HCT116 (cell line): ENCODE measurements around the gene NOLC1. TPM values are rescaled to one million over a fixed set of nuclear protein-coding genes. Genes with fewer than 3 reads are reported as not detected.

ENCODE experiments used
- ATAC-seq: fragments of 200-7000 bp; cut with Tn5 transposase; 2 replicates; pipeline ENCODE4 v1.9.1; 2020; ENCODE audit warnings: mild to moderate bottlenecking, moderate library complexity
- BruUV-seq: library from RNA; stranded (reverse); fragments of 400-500 nt; replicated peaks from 2 replicates; lab custom pipeline; 2021; lab: Mats Ljungman, UMichigan
- CTCF ChIA-PET: fragments of 300-600 bp; sonication (Branson Sonifier 250); formaldehyde crosslinking; loops from one replicate; lab custom pipeline; 2021; ENCODE audit warnings: antibody characterized with exemption; lab: Charles Lee
- POLR2A ChIA-PET: fragments of 300-600, 350-600 bp; sonication (Branson Sonifier 250); formaldehyde crosslinking; loops from one replicate; lab custom pipeline; 2021; ENCODE audit warnings: antibody characterized with exemption; lab: Charles Lee
- RAD21 ChIA-PET, 2 experiments: fragments of 300-600 bp; sonication (Branson Sonifier 250); formaldehyde crosslinking; loops; one replicate each; lab custom pipeline; 2023; ENCODE audit warnings: low total read pairs in 2 of 2; ENCODE audit not compliant: uncharacterized antibody in 2 of 2, unreplicated experiment in 2 of 2, low non-redundant PET in 1 of 2; lab: Charles Lee
- DNase-seq: peaks from one replicate; pipeline ENCODE4 v3.0.0-alpha.2; 2010; ENCODE audit warnings: low read depth, low spot score
- H2AFZ ChIP-seq: fragments of 200-600 bp; shearing (Covaris generic), sonication (generic); 2 replicates; pipeline ENCODE4 v1.6.1; 2017; ENCODE audit warnings: low read depth, mixed run types, mixed read lengths, antibody characterized with exemption, low read length; ENCODE audit not compliant: poor library complexity, severe bottlenecking
- H3K27ac ChIP-seq: 2 replicates; pipeline ENCODE4 v1.5.1; 2012; ENCODE audit warnings: low read depth, low read length
- H3K27me3 ChIP-seq: fragments of 200-600 bp; sonication (generic); 2 replicates; pipeline ENCODE4 v1.6.1; 2016; ENCODE audit warnings: mixed run types, low read length, mixed read lengths; ENCODE audit not compliant: insufficient read depth
- H3K36me3 ChIP-seq, 2 experiments: fragments of 200-500 bp in 1 of 2; fragments of 200-600 bp in 1 of 2; sonication (Bioruptor generic) in 1 of 2; sonication (generic) in 1 of 2; 2 replicates each; pipeline versions ENCODE4 v1.5.1 to v1.6.1; 2014 to 2016; ENCODE audit warnings: low read length in 2 of 2, inconsistent platforms in 1 of 2, mixed read lengths in 1 of 2, mixed run types in 1 of 2; ENCODE audit not compliant: insufficient read depth in 2 of 2, control insufficient read depth in 1 of 2
- H3K4me1 ChIP-seq, 2 experiments: fragments of 200-600 bp in 1 of 2; sonication (generic) in 1 of 2; 2 replicates each; pipeline versions ENCODE4 v1.5.1 to v1.6.1; 2012 to 2017; ENCODE audit warnings: low read length in 2 of 2, inconsistent platforms in 1 of 2, mild to moderate bottlenecking in 1 of 2, mixed read lengths in 1 of 2, mixed run types in 1 of 2, moderate library complexity in 1 of 2; ENCODE audit not compliant: insufficient read depth in 2 of 2, control insufficient read depth in 1 of 2
- H3K4me2 ChIP-seq: fragments of 200-600 bp; sonication (generic); 2 replicates; pipeline ENCODE4 v1.6.1; 2017; ENCODE audit warnings: mixed run types, low read length, mixed read lengths
- H3K4me3 ChIP-seq, 2 experiments: fragments of 200-600 bp in 1 of 2; sonication (generic) in 1 of 2; replicated peaks in 1 of 2; 2 replicates each; pipeline ENCODE4 v1.5.1; 2011 to 2016; ENCODE audit warnings: low read length in 2 of 2, control low read depth in 1 of 2, low read depth in 1 of 2, mild to moderate bottlenecking in 1 of 2, mixed read lengths in 1 of 2, mixed run types in 1 of 2
- H3K79me2 ChIP-seq: fragments of 200-600 bp; sonication (generic); 2 replicates; pipeline ENCODE4 v1.6.1; 2017; ENCODE audit warnings: mild to moderate bottlenecking, mixed run types, low read length, moderate library complexity, mixed read lengths; ENCODE audit not compliant: insufficient read depth
- H3K9ac ChIP-seq: fragments of 200-600 bp; sonication (generic); 2 replicates; pipeline ENCODE4 v1.6.1; 2016; ENCODE audit warnings: low read length, mixed read lengths
- H3K9me2 ChIP-seq: fragments of 200-600 bp; sonication (generic), shearing (Covaris generic); 2 replicates; pipeline ENCODE4 v1.6.1; 2017; ENCODE audit warnings: mixed run types, mild to moderate bottlenecking, moderate library complexity; ENCODE audit not compliant: insufficient read depth
- H3K9me3 ChIP-seq, 2 experiments: fragments of 200-500 bp in 1 of 2; fragments of 200-600 bp in 1 of 2; sonication (Bioruptor generic) in 1 of 2; sonication (generic) in 1 of 2; 2 replicates each; pipeline ENCODE4 v1.6.1; 2014 to 2017; ENCODE audit warnings: low read length in 2 of 2, mixed read lengths in 2 of 2, inconsistent platforms in 1 of 2, low read depth in 1 of 2, mild to moderate bottlenecking in 1 of 2, mixed run types in 1 of 2, moderate library complexity in 1 of 2; ENCODE audit not compliant: control insufficient read depth in 1 of 2, insufficient read depth in 1 of 2
- H4K20me1 ChIP-seq: fragments of 200-600 bp; sonication (generic), shearing (Covaris generic); 2 replicates; pipeline ENCODE4 v1.6.1; 2017; ENCODE audit warnings: mixed run types, mild to moderate bottlenecking, moderate library complexity; ENCODE audit not compliant: insufficient read depth
- EGR1 ChIP-seq: IDR thresholded peaks from 2 replicates; pipeline ENCODE4 v1.6.1; 2012; ENCODE audit warnings: low read depth
- ELF1 ChIP-seq: IDR thresholded peaks from 2 replicates; pipeline ENCODE4 v1.6.1; 2012; ENCODE audit warnings: low read depth, borderline replicate concordance
- EZH2 ChIP-seq: fragments of 200-600 bp; sonication (generic); IDR thresholded peaks from 2 replicates; pipeline ENCODE4 v1.6.1; 2017; ENCODE audit warnings: antibody characterized with exemption, mixed run types
- EZH2phosphoT487 ChIP-seq: fragments of 200-600 bp; IDR thresholded peaks from 2 replicates; pipeline ENCODE4 v1.6.1; 2018; ENCODE audit warnings: antibody characterized with exemption, borderline replicate concordance
- POLR2AphosphoS5 ChIP-seq: IDR thresholded peaks from 2 replicates; pipeline ENCODE4 v1.6.1; 2011; ENCODE audit warnings: mild to moderate bottlenecking, low read depth, low read length, moderate library complexity
- REST ChIP-seq: IDR thresholded peaks from 2 replicates; pipeline ENCODE4 v1.6.1; 2012; ENCODE audit warnings: low read depth
- SIN3A ChIP-seq: IDR thresholded peaks from 2 replicates; pipeline ENCODE4 v1.6.1; 2012; ENCODE audit warnings: low read depth
- SRF ChIP-seq: IDR thresholded peaks from 2 replicates; pipeline ENCODE4 v1.6.1; 2012; ENCODE audit warnings: low read depth
- ZBTB33 ChIP-seq: IDR thresholded peaks from 2 replicates; pipeline ENCODE4 v1.6.1; 2011; ENCODE audit warnings: mild to moderate bottlenecking, low read length, moderate library complexity; ENCODE audit not compliant: insufficient replicate concordance; ENCODE audit errors: extremely low read depth
- ZFX ChIP-seq: fragments of 450-650 bp; IDR thresholded peaks from 2 replicates; pipeline ENCODE4 v1.6.1; 2017
- intact Hi-C: fragments of 100-400 bp; cut with micrococcal nuclease; formaldehyde crosslinking; loops from 2 replicates; pipeline ENCODE4 v1.10.0; 2022
- total RNA-seq: library from RNA; stranded (reverse); gene quantifications from one replicate; pipeline ENCODE4 v1.2.1, GENCODE V29; 2021; ENCODE audit not compliant: unreplicated experiment

The NOLC1 gene
- total RNA-seq, 1 experiment from 2014 or later: 231 TPM

GRCh38 chr10:102116656-102117055 is 35.5 kb upstream of the NOLC1 start:
- BruUV-seq: no TSS peak
- no peak overlapping the region for H2AFZ ChIP-seq
- H3K9me2 ChIP-seq: no peaks in the 10 kb centered on the region
- H3K4me3 ChIP-seq: no peak overlapping the region
- no peaks in the 10 kb centered on the region; a peak in 1 of 4 replicates for H3K36me3 ChIP-seq
- intact Hi-C loops: no loop called here
- RAD21 ChIA-PET: no interaction called here
- no peak for DNase-seq
- H3K9me3 ChIP-seq: no peaks in the 10 kb centered on the region
- H3K79me2 ChIP-seq: peaks cover 72% of the 10 kb centered on the region
- TF ChIP-seq REST (no peak), EGR1 (no peak), ZFX (no peak), EZH2phosphoT487 (no peak), EZH2 (no peak), SIN3A (no peak), ELF1 (no peak), POLR2AphosphoS5 (no peak), ZBTB33 (no peak), SRF (no peak)
- TF ChIP-seq, all 23 proteins: peak for 0
- ATAC-seq: no peak
- Histone ChIP-seq H3K4me2 (peak overlapping the region; percentile 93), H4K20me1 (no peaks in the 10 kb centered on the region; the same call in 1 of the 2 replicates), H3K9ac (peak overlapping the region; percentile 82), H3K4me1 (peaks cover 69 to 81% of the 10 kb centered on the region in 2 experiments), H3K27ac (peak overlapping the region; percentile 88), H3K27me3 (no peaks in the 10 kb centered on the region)
- CTCF ChIA-PET: no interaction called here
- POLR2A ChIA-PET: no interaction called here
